Ishikawa (cell line): ENCODE measurements around the gene SYT3.

Experiments
- CEBPB ChIP-seq: IDR thresholded peaks from 2 replicates; pipeline ENCODE4 v1.6.1; 2012
- CREB1 ChIP-seq: IDR thresholded peaks from 2 replicates; pipeline ENCODE4 v1.6.1; 2012; ENCODE audit warnings: low read depth
- EGR1 ChIP-seq: IDR thresholded peaks from 2 replicates; pipeline ENCODE4 v1.6.1; 2012
- EP300 ChIP-seq: IDR thresholded peaks from 2 replicates; pipeline ENCODE4 v1.6.1; 2012; ENCODE audit warnings: borderline replicate concordance
- FOXM1 ChIP-seq: IDR thresholded peaks from 2 replicates; pipeline ENCODE4 v1.6.1; 2012; ENCODE audit warnings: low read depth, borderline replicate concordance
- NFIC ChIP-seq: IDR thresholded peaks from 2 replicates; pipeline ENCODE4 v1.6.1; 2012
- RAD21 ChIP-seq: IDR thresholded peaks from 2 replicates; pipeline ENCODE4 v1.6.1; 2012; ENCODE audit warnings: low read depth
- TAF1 ChIP-seq: IDR thresholded peaks from 2 replicates; pipeline ENCODE4 v1.6.1; 2012; ENCODE audit warnings: low read depth, mild to moderate bottlenecking
- TCF12 ChIP-seq: IDR thresholded peaks from 2 replicates; pipeline ENCODE4 v1.6.1; 2012; ENCODE audit warnings: low read depth
- TEAD4 ChIP-seq: IDR thresholded peaks from 2 replicates; pipeline ENCODE4 v1.6.1; 2012
- USF1 ChIP-seq: IDR thresholded peaks from 2 replicates; pipeline ENCODE4 v1.6.1; 2012
- YY1 ChIP-seq: IDR thresholded peaks from 2 replicates; pipeline ENCODE4 v1.6.1; 2012; ENCODE audit warnings: low read depth
- ZBTB7A ChIP-seq: IDR thresholded peaks from 2 replicates; pipeline ENCODE4 v1.6.1; 2012; ENCODE audit warnings: low read depth
- TF ChIP-seq, protein P1 (sequence below): IDR thresholded peaks from 2 replicates; pipeline ENCODE4 v1.6.1; 2012
- TF ChIP-seq, protein P2 (sequence below): IDR thresholded peaks from 2 replicates; pipeline ENCODE4 v1.6.1; 2012; ENCODE audit warnings: low read depth, mild to moderate bottlenecking

Gene SYT3

GRCh38 chr19:50624949-50625600 lies 14.6 kb downstream of the SYT3 start:
- TF ChIP-seq USF1 (no peak), TAF1 (no peak), TCF12 (no peak), CREB1 (no peak), EP300 (no peak), EGR1 (no peak), RAD21 (no peak), NFIC (no peak), FOXM1 (no peak), CEBPB (no peak), ZBTB7A (no peak), TEAD4 (no peak), YY1 (no peak)
- TF ChIP-seq, protein P1, sequence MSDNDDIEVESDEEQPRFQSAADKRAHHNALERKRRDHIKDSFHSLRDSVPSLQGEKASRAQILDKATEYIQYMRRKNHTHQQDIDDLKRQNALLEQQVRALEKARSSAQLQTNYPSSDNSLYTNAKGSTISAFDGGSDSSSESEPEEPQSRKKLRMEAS: no peak
- TF ChIP-seq, protein P2, sequence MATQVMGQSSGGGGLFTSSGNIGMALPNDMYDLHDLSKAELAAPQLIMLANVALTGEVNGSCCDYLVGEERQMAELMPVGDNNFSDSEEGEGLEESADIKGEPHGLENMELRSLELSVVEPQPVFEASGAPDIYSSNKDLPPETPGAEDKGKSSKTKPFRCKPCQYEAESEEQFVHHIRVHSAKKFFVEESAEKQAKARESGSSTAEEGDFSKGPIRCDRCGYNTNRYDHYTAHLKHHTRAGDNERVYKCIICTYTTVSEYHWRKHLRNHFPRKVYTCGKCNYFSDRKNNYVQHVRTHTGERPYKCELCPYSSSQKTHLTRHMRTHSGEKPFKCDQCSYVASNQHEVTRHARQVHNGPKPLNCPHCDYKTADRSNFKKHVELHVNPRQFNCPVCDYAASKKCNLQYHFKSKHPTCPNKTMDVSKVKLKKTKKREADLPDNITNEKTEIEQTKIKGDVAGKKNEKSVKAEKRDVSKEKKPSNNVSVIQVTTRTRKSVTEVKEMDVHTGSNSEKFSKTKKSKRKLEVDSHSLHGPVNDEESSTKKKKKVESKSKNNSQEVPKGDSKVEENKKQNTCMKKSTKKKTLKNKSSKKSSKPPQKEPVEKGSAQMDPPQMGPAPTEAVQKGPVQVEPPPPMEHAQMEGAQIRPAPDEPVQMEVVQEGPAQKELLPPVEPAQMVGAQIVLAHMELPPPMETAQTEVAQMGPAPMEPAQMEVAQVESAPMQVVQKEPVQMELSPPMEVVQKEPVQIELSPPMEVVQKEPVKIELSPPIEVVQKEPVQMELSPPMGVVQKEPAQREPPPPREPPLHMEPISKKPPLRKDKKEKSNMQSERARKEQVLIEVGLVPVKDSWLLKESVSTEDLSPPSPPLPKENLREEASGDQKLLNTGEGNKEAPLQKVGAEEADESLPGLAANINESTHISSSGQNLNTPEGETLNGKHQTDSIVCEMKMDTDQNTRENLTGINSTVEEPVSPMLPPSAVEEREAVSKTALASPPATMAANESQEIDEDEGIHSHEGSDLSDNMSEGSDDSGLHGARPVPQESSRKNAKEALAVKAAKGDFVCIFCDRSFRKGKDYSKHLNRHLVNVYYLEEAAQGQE: no peak

DNA sequence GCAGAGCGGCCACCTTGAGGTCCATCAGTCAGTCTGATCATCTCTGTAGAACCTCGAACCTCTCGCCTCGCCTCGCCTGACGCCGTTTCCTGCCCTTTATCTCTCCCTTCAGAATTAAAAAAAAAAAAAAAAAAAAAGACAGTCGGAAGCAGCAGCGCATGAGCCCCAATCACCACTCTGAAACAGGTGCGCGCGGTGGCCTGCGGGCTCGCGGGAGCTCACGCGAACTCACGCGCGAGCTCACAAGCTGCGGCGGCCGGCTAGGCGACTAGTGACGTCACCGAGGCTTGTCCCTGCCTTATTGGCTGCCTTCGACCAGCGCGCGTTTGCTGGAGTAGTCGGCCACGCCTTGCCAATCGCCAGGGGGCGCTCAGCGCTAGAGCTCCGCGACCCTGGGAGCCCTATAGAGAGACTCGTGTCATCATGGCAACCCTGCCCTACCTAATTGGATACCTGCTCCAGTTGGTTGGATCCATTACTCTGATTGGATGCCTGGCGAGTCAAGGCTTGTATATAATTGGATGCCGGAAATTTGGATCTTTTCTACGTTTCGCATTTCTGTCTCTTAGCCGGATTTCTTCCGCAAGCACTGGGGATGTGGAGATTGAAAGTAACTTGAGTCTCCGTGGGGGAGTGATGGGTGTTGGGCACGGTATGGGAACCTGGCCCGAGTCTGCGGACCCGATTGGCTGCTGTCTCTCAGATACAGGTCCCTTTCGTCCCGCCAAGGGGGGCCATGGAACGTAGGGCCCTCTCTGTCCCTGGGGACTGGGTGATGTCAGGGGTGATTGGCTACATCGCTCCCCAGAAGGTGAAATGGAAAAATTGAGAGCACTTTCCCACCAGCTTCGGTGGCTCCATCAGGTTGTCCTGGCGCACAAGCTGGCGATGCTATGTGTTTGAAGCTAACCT lies 31.6 kb downstream of the SYT3 start:
- TF ChIP-seq NFIC (no peak), RAD21 (peak; percentile 20; the same call in 1 of the 2 replicates)

- TF ChIP-seq NFIC: no peak
- TF ChIP-seq ZBTB7A: no peak
- TF ChIP-seq TAF1: no peak
- no peak for TF ChIP-seq TCF12
- TF ChIP-seq TEAD4: no peak
- no peak for TF ChIP-seq USF1
- no peak for TF ChIP-seq EGR1
- TF ChIP-seq YY1: no peak
- TF ChIP-seq FOXM1: no peak
- TF ChIP-seq, protein P2: no peak
- TF ChIP-seq RAD21: no peak
- TF ChIP-seq, protein P1: no peak
- TF ChIP-seq EP300: no peak
- no peak for TF ChIP-seq CREB1
- TF ChIP-seq CEBPB: no peak
These were observed 32.3 kb downstream of the SYT3 start for GRCh38 chr19:50607388-50607787.

- TF ChIP-seq CEBPB (no peak), ZBTB7A (no peak)
These were observed 36.7 kb downstream of the SYT3 start for GRCh38 chr19:50602935-50603334.

- TF ChIP-seq, protein P2: no peak
- TF ChIP-seq RAD21 (no peak), TCF12 (no peak), NFIC (no peak)
These were observed 37.2 kb downstream of the SYT3 start for GRCh38 chr19:50602496-50602895.
